Activated CD4-positive, alpha-beta T cell treated with anti-CD3 and anti-CD28 coated beads, Interleukin-2, amount 50 U/mL, for 24 hours (primary cell): Measurements from ENCODE around the gene IGFLR1.

Source experiments
- DNase-seq, 2 donors: peaks; one replicate each; pipeline ENCODE4 v3.0.0-alpha.2; 2020; ENCODE audit warnings: low read depth in 1 of 2, low spot score in 1 of 2

IGFLR1 gene

DNA sequence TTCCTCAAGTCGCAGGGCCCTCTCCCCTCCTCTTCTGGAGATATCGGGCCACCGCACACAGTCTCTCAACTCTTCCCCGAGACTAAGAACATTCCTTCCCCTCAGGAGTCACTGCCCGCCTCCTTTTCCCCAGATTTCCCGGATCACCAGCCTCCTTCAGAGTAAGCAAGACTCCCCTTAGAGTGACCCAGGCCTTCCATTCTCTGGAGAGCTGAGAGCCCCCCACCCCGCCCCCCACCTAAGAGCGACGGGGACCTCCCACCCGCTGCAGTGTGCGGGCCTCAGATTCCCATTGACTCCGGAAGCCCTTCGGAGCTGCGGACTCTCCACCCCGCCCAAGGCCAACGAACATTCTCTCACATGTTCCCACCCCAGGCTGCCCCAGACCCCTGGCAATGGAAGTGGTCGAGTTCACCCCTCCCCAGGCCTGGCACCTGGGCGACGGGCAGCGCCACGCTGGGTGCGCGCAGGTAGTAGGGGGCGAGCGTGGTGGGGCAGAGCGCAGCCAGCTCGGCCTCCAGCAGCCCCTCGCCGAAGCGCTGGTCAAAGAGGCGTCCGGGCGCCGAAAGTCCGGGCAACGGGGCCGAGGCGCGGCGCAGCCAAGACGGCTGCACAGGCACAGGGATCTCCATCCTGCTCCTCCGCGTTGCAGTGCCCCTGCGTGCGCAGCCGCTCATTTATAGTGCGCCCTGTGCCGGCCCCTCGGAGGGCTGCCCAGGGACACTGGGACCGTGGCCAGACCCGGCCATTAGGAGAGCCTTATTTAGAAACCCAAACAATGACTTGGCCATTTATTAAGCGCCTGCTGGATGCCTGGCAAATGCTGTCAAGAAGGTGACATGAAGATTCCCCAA lies 14.4 kb upstream of the IGFLR1 start, which contains the start of gene HSPB6:
Gene HSPB6, minus strand, starts transcription at position 653 of the 854 bp plus-strand sequence. Its CDS starts 21 bp downstream, at position 632.
- DNase-seq, result no peak

DNA sequence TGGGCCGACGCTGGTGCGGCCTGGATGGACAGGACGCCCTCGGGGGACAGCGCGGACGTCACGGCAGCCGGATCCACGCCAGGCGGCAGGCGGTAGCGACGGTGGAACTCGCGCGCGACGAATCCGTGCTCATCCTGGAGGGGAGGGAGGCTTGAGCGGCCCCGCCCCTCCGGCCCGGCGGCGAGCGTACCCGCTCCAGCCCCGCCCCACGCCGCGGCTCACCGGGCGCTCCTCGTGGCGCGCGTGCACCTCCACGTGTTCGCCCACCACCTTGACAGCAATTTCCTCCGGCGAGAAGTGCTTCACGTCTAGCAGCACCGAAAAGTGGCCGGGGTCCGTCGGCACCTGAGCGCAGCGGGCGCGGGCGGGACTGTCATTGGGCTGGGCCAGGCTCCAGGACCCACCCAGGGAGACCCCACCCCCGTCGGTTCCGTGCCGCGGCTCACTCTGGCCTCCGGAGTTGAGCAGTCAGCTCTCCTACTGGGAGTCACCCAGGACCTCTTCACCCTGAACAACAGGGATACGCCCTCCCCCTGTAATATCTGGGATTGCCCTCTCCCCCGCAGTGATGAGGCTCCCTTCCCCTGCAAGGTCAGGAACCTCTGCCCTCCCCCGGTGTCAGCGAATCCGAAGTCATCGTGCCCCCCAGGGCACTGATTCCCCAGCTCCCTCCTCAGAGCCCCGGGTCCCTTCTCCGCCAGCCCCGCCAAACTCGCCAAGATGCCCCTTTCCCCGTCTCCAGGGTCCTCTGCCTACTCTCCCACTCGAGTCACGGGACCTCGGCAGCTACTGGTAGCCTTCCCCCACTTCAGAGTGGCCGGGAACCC lies 13.5 kb upstream of the IGFLR1 start:
- DNase-seq, result peak in 1 of 2 donors; percentile 31

GRCh38 chr19:35755131-35755549 lies 12.9 kb upstream of the IGFLR1 start:
- no peak for DNase-seq

DNA sequence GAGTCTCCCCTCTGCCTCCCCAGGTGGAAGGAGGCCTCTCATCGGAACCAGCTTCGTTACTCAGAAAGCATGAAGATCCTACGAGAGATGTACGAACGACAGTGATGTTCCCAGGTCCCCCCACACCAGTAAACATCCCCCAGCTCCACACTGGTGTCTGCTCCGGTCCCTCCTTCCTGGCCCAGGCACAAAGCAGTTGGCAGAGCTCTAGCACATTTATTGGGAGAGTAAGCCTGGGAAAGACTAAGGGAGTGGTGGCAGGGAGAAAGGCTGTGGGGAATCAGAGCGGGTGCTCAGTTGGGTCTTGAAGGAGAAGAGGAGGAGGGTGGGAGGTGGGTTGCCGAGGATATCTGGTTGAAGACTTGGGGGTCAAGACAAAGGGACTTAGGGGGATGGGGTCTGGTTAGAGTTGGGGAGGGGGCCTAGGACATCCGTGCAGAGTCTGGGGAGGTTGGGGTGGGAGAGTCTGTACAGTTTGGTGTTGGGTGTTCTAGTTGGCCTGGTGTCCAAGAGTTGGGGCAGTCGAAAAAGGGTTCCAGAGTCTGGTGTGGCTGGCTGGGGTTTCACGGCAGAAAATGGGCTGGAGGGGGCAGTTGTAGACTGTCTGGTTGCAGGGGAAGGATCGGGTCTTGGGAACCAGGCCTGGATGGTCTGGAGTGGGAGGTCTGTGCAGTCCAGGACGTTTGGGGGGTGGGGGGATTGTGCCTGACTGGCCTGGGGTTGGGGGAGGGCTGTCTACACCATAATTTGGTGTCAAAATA lies 12.3 kb upstream of the IGFLR1 start:
- DNase-seq, result no peak

- no peak for DNase-seq
These were observed 11.6 kb upstream of the IGFLR1 start for GRCh38 chr19:35753634-35754369.

DNA sequence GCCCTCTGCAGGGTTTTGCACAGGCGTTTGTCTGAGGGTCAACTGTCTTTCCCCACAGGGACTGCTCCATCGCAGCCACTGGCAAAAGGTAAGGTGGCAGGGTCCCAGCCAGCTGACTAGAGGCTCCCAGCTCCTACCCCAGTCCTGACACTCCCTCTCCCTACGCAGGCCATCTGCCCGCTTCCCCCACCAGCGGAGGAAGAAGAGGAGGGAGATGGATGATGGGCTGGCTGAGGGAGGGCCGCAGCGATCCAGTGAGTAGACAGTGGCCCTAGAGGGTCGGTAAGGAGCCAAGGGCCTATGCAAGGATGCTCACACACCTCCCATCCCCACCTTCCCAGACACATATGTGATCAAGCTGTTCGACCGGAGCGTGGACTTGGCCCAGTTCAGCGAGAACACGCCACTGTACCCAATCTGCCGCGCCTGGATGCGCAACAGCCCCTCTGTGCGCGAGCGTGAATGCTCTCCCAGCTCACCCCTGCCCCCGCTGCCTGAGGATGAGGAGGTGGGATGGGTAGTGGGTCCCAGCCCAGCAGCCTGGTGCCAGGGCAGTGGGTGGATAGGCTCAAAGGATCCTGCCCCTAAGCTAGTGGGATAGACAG lies 10.6 kb upstream of the IGFLR1 start:
- DNase-seq, result no peak

DNA sequence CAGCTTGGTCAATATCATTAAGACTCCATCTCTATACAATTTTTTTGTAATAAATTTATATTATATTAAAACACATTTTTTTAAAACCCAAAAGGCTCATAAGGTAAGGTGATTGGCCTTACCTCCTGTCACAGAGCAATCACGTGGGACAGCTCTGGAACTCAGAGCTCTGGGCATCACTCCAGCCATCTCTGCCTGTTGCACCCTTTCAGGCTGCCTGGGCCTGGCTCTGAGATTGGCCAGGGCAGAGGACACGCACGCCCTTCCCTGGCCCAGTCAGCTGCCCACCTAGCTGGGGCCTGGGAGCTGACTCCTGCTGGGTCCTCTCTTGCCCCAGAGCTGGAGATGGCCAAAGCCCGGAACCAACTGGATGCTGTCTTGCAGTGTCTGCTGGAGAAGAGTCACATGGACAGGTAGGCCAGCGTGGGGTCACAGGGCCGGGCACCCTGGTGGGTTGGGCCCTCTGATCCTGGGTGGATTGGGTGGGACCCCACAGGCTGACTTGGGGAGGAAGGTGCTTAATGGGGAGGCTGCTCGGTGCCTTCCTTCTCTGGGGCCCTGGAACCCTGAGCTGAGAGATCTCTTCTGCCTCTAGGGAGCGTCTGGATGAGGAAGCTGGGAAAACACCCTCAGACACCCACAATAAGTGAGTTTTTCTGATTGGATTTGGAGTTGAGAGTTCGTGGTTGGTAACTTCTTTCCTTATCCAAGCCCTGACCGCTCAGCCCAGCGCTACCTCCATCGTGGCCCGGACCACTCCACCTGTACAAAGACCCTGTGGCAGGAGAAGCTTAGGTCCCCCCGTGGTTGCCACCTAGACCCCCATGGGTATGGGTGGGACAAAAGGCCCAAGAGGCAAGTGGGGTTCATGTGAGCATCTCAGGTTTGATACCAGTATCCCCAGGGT lies 9.8 kb upstream of the IGFLR1 start:
- no peak for DNase-seq

DNA sequence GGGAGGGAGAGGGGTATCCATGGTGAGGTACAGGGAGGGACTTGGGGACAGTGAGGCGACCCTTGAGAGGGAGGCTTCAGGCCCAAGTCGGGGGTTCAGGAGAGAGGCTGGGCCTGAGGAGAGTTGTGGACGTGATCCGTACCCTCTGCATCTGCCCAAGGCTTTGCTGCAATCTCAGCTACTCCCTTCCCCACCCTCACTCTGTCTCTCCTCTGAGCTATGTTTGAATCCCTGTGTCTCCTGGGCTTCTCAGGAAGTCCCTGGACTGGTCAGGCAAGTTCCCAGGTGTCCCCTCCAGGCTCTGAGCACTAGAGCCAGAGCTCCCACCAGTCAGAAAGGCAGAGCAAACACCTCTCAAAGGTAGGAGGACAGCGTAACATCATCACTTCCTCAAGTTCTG lies 7.9 kb upstream of the IGFLR1 start:
- no peak for DNase-seq

GRCh38 chr19:35748106-35749020 lies 6.1 kb upstream of the IGFLR1 start, which contains the start of gene LIN37:
Gene LIN37 (plus strand): TSS chr19:35748576. CDS start chr19:35748725, 149 bp downstream.
- DNase-seq, result peak; percentile 90 to 99

DNA sequence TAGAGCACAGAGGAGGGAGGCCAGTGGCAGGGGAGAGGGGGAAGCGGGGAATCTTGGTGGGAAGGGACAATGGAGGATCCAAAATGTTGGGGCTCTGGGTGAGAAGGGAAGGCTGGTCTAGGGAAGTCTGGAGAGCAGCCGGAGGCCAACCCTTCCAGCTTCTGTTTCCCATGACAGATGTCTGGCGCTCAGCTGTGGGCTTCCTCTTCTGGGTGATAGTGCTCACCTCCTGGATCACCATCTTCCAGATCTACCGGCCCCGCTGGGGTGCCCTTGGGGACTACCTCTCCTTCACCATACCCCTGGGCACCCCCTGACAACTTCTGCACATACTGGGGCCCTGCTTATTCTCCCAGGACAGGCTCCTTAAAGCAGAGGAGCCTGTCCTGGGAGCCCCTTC lies 4.3 kb upstream of the IGFLR1 start:
- no peak for DNase-seq

DNA sequence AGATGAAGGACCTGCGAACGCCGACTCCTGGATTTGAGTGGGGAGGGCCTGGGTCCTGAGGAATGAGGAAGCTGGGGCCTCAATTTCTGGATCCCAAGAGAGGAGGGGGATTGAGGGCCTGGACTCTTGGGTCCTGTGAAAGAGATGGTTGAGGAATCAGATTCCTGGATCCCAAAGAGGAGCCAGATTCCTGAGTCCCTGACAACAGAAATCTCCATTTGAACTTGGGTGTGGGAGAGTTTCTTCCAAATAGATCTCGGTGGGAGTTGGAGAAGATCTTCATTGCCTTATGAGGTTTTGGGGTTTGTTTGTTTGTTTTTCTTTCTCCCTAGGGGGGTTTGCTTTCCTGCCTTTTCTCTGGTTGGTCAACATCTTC lies 3.8 kb upstream of the IGFLR1 start:
- DNase-seq, result no peak

- peak; percentile 85 to 95 for DNase-seq
These were observed 3.3 kb upstream of the IGFLR1 start, which contains the start of the genes PSENEN and U2AF1L4 for GRCh38 chr19:35745328-35746086. Gene PSENEN (plus strand): TSS chr19:35745651. CDS start chr19:35745931, 280 bp downstream. Gene U2AF1L4 (minus strand): TSS chr19:35745418. CDS start chr19:35745391, 27 bp downstream.

GRCh38 chr19:35744430-35745327 lies 2.4 kb upstream of the IGFLR1 start:
- DNase-seq, result peak; percentile 81 to 94

DNA sequence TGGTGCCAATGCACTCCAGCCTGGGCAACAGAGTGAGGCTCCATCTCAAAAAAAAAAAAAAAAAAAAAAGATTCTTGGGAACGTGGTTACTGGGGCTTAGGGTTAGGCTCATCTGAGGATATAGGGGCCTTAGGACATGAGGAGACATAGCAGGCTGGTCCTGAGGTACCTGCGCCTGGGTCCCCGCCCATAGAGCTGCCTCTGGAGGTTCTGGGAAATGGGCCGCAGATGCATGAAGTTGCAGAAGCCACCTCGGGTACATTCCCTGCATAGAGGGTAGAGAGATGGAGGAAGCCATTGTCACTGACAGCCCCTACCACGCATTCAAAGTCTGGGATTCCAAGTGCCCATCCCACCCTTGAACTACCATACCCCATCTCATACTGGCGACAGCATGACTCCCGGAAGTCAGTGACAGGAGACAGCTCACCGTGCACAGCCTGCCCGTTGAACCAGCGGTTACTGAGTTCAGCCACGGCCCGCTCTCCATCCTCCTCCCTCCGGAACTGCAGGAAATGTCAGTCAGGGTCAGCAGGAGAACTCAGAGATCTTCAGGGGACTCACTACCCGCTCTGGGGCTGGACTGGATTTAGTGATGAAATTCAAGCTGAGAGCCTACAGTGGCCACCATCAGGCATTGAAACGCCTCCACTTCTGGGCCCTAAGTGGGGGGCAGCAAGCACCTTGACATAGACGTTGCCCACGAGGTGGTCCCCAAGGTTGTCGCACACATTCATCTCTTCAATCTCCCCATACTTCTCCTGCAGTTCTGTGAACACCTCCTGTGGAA lies 1.6 kb upstream of the IGFLR1 start:
- no peak for DNase-seq

DNA sequence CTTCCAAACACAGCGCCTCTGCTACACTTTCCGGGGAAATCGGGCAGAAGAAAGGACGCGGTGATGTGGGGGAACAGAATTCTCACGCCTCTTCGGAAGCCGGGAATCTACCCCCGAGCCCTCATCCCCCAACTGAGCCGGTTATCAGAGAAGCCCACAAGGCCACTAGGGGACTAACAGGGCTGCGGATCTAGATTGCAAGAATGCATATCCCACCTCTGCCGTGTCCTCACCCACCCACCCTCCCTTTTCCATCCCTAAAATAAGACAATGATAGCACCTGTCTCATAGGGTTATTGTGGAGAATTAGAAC lies 1.1 kb downstream of the IGFLR1 start:
- DNase-seq, result no peak
